ENCODE results near the gene LCMT1. TPM values are rescaled to one million over a fixed set of nuclear protein-coding genes. Genes with fewer than 3 reads are reported as not detected.

Gene LCMT1
- 36.2 to 45.2 TPM (median 39.1 TPM) in 5 replicates for total RNA-seq (2022; extraction: Qiagen RNA extraction; ENCODE audit: low read depth)

DNA sequence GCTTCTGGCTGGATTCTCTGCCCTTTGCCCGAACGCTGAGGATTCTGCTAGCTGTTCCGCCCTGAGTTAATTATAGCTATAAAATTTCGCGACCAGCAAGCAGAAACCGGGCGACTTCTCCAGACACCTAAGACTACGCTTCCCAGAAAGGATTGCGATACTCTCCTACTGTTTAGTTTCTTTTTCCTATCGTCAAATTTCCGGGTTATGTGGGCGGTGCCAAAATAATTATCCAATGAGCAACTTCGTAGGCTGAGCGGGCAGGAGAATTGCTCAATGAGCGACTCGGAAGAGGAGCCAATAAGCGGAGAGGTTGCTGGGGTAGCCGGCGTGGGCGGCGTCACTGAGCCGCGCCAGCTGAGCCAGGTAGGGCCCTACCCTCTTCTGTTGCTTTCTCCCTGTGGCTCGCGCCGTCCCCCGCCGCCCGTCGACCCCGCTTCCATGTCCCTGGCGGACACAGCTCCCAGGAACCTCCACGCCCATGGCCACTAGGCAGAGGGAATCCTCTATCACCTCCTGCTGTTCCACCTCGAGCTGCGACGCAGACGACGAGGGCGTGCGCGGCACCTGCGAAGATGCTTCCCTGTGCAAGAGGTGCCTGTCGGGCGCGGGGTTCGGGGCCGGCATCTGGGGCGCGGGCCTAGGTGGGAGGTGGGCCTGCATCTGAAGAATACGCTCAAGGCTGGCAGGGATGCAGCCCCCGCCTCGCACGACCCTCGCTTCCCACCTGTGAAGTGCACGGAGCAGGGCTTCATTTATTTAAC, at the start of gene LCMT1:
LCMT1 (plus strand) TSS at position 340 of the 764 bp plus-strand sequence; CDS start at position 482, 142 bp downstream.

Other genes with a start within 250 kb of the LCMT1 start
- 59.6 to 82.4 TPM (median 73.4 TPM) in 5 replicates for gene ARHGAP17, start 96.4 kb upstream of the LCMT1 start, total RNA-seq (2022; extraction: Qiagen RNA extraction; ENCODE audit: low read depth)
- not detected in 5 replicates for gene AQP8, start 105.2 kb downstream of the LCMT1 start, total RNA-seq (2022; extraction: Qiagen RNA extraction; ENCODE audit: low read depth)
- 1.9 to 2.4 TPM (median 2.2 TPM) in 5 replicates for gene ZKSCAN2, start 146.1 kb downstream of the LCMT1 start, total RNA-seq (2022; extraction: Qiagen RNA extraction; ENCODE audit: low read depth)

All from A549 treated with GW870086 at 1 μM for 4 hours (cell line).